Mesendoderm (in vitro differentiated cells): ENCODE measurements around the gene MILR1.

ENCODE experiments used
- DNase-seq: peaks from one replicate; pipeline ENCODE4 v3.0.0; 2013
- H2AK5ac ChIP-seq: 2 replicates; pipeline ENCODE4 v1.6.1; 2013; ENCODE audit warnings: low read length, inconsistent platforms
- H2BK120ac ChIP-seq: 2 replicates; pipeline ENCODE4 v1.6.1; 2013; ENCODE audit warnings: low read depth, mild to moderate bottlenecking, low read length, moderate library complexity, mixed read lengths
- H2BK15ac ChIP-seq: replicated peaks from 2 replicates; pipeline ENCODE4 v1.6.1; 2013; ENCODE audit warnings: low read depth, mild to moderate bottlenecking, moderate library complexity
- H2BK5ac ChIP-seq: 2 replicates; pipeline ENCODE4 v1.6.1; 2013; ENCODE audit warnings: low read length, inconsistent platforms
- H3K18ac ChIP-seq: 2 replicates; pipeline ENCODE4 v1.6.1; 2013; ENCODE audit warnings: mild to moderate bottlenecking, low read length, mixed read lengths
- H3K23ac ChIP-seq: one replicate; pipeline ENCODE4 v1.6.1; 2013; ENCODE audit warnings: low read length
- H3K27ac ChIP-seq: 2 replicates; pipeline ENCODE4 v1.5.1; 2013; ENCODE audit warnings: low read depth, mild to moderate bottlenecking, inconsistent platforms, low read length, moderate library complexity
- H3K27me3 ChIP-seq: 2 replicates; pipeline ENCODE4 v1.6.1; 2013; ENCODE audit warnings: low read length, control low read depth, mild to moderate bottlenecking, inconsistent platforms; ENCODE audit not compliant: insufficient read depth, poor library complexity
- H3K36me3 ChIP-seq: 2 replicates; pipeline ENCODE4 v1.6.1; 2013; ENCODE audit warnings: low read length, inconsistent platforms; ENCODE audit not compliant: control insufficient read depth, insufficient read depth
- H3K4ac ChIP-seq: one replicate; pipeline ENCODE4 v1.6.1; 2013; ENCODE audit warnings: low read depth, mild to moderate bottlenecking, low read length, moderate library complexity
- H3K4me1 ChIP-seq: 2 replicates; pipeline ENCODE4 v1.6.1; 2013; ENCODE audit warnings: low read depth, low read length, inconsistent platforms; ENCODE audit not compliant: control insufficient read depth
- H3K4me2 ChIP-seq: 2 replicates; pipeline ENCODE4 v1.6.1; 2013; ENCODE audit warnings: low read length
- H3K4me3 ChIP-seq: 2 replicates; pipeline ENCODE4 v1.5.1; 2013; ENCODE audit warnings: mild to moderate bottlenecking, low read length
- H3K56ac ChIP-seq: one replicate; pipeline ENCODE4 v1.6.1; 2013; ENCODE audit warnings: low read length
- H3K79me1 ChIP-seq: 2 replicates; pipeline ENCODE4 v1.6.1; 2013; ENCODE audit warnings: low read length, inconsistent platforms
- H3K79me2 ChIP-seq: 2 replicates; pipeline ENCODE4 v1.6.1; 2013; ENCODE audit warnings: mild to moderate bottlenecking, low read length; ENCODE audit not compliant: control insufficient read depth, insufficient read depth
- H3K9ac ChIP-seq: 2 replicates; pipeline ENCODE4 v1.6.1; 2013; ENCODE audit warnings: low read length, inconsistent platforms
- H4K5ac ChIP-seq: one replicate; pipeline ENCODE4 v1.6.1; 2013; ENCODE audit warnings: low read length
- H4K8ac ChIP-seq: one replicate; pipeline ENCODE4 v1.6.1; 2013; ENCODE audit warnings: low read depth, mild to moderate bottlenecking, control low read depth, low read length, moderate library complexity
- WGBS: extraction: QIAGEN DNeasy Blood & Tissue Kit; methylation state at CpG from one replicate; pipeline ENCODE4 v1.1.7; 2013; ENCODE audit warnings: low lambda C conversion rate, missing lambda C conversion rate; ENCODE audit not compliant: insufficient coverage; ENCODE audit errors: extremely low coverage; 5-methylcytosine and 5-hydroxymethylcytosine counted together

MILR1 gene

GRCh38 chr17:64506201-64506575, 57.3 kb downstream of the MILR1 start, which contains the start of gene DDX5:
Gene DDX5 (minus strand): TSS chr17:64506289. CDS start chr17:64506119, 170 bp downstream.
- Histone ChIP-seq H3K4me3 (peak within 1 kb of the TSS; percentile 100), H3K18ac (peak within 1 kb of the TSS; percentile 86), H3K4me1 (no peaks in the 10 kb centered on the region), H2BK5ac (peak within 1 kb of the TSS; percentile 94), H3K9ac (peak within 1 kb of the TSS; percentile 100), H3K36me3 (peaks cover 19% of the 10 kb centered on the region), H3K4ac (peak within 1 kb of the TSS; percentile 98), H2BK120ac (peak within 1 kb of the TSS; percentile 46), H4K8ac (peak within 1 kb of the TSS; percentile 92), H3K27me3 (no peaks in the 10 kb centered on the region), H4K5ac (peak within 1 kb of the TSS; percentile 13), H3K23ac (peak within 1 kb of the TSS; percentile 98), H3K79me2 (peaks cover 71% of the 10 kb centered on the region), H2BK15ac (no peak within 1 kb of the TSS), H2AK5ac (peak within 1 kb of the TSS; percentile 99), H3K27ac (peak within 1 kb of the TSS; percentile 92), H3K4me2 (peak within 1 kb of the TSS; percentile 93), H3K56ac (peak within 1 kb of the TSS; percentile 100), H3K79me1 (peaks cover 17% of the 10 kb centered on the region)
- WGBS = no CpG with 5 or more reads among the region's 31 CpGs
- DNase-seq = no peak

GRCh38 chr17:64506576-64507412, 57.9 kb downstream of the MILR1 start, which contains the start of gene CEP95:
Gene CEP95 (plus strand): TSS chr17:64506977. CDS start chr17:64507098, 121 bp downstream.
- Histone ChIP-seq H3K27ac (peak within 1 kb of the TSS; percentile 92), H3K9ac (peak within 1 kb of the TSS; percentile 100), H3K18ac (peak within 1 kb of the TSS; percentile 86), H3K4me1 (no peaks in the 10 kb centered on the region), H3K4me3 (peak within 1 kb of the TSS; percentile 100), H3K27me3 (no peaks in the 10 kb centered on the region), H3K23ac (peak within 1 kb of the TSS; percentile 98), H3K56ac (peak within 1 kb of the TSS; percentile 100), H2BK15ac (no peak within 1 kb of the TSS), H3K79me2 (peaks cover 67% of the 10 kb centered on the region), H2BK5ac (peak within 1 kb of the TSS; percentile 64), H3K36me3 (peaks cover 14% of the 10 kb centered on the region), H4K5ac (no peak within 1 kb of the TSS), H3K4ac (peak within 1 kb of the TSS; percentile 98), H2BK120ac (peak within 1 kb of the TSS; percentile 46), H4K8ac (no peak within 1 kb of the TSS), H3K79me1 (peaks cover 13% of the 10 kb centered on the region), H2AK5ac (peak within 1 kb of the TSS; percentile 75), H3K4me2 (peak within 1 kb of the TSS; percentile 77)
- WGBS = no CpG with 5 or more reads among the region's 77 CpGs
- peak; percentile 99 for DNase-seq

- peak overlapping the region; percentile 98 for H3K56ac ChIP-seq
- H3K23ac ChIP-seq = no peak overlapping the region
- H4K8ac ChIP-seq = no peak overlapping the region
- H3K4me3 ChIP-seq = peak overlapping the region; percentile 99
- H2BK15ac ChIP-seq = no peak overlapping the region
- peak overlapping the region; percentile 64 for H2BK5ac ChIP-seq
- no peak overlapping the region for H3K4ac ChIP-seq
- H2BK120ac ChIP-seq = no peak overlapping the region
- no peaks in the 10 kb centered on the region for H3K27me3 ChIP-seq
- no peak overlapping the region for H2AK5ac ChIP-seq
- peaks cover 10% of the 10 kb centered on the region for H3K79me1 ChIP-seq
- DNase-seq = peak; percentile 79
- H3K79me2 ChIP-seq = peaks cover 62% of the 10 kb centered on the region
- H4K5ac ChIP-seq = no peak overlapping the region
- peak overlapping the region; percentile 87 for H3K27ac ChIP-seq
- H3K36me3 ChIP-seq = peaks cover 10% of the 10 kb centered on the region
- H3K4me2 ChIP-seq = peak overlapping the region; percentile 77
- peak overlapping the region; percentile 31 for H3K18ac ChIP-seq
- H3K4me1 ChIP-seq = no peaks in the 10 kb centered on the region
- peak overlapping the region; percentile 100 for H3K9ac ChIP-seq
- WGBS = no CpG with 5 or more reads among the region's 13 CpGs
These were observed 58.5 kb downstream of the MILR1 start for GRCh38 chr17:64507413-64507782.

- H3K36me3 ChIP-seq = peaks cover 4% of the 10 kb centered on the region
- peaks cover 52% of the 10 kb centered on the region for H3K79me2 ChIP-seq
- H3K4me3 ChIP-seq = no peak overlapping the region
- H3K18ac ChIP-seq = no peak overlapping the region
- no peak overlapping the region for H4K5ac ChIP-seq
- no peak overlapping the region for H4K8ac ChIP-seq
- H2BK120ac ChIP-seq = no peak overlapping the region
- no peak for DNase-seq
- H3K4me2 ChIP-seq = no peak overlapping the region
- no peaks in the 10 kb centered on the region for H3K4me1 ChIP-seq
- no peak overlapping the region for H3K27ac ChIP-seq
- no peak overlapping the region for H3K23ac ChIP-seq
- H2AK5ac ChIP-seq = no peak overlapping the region
- no peak overlapping the region for H2BK15ac ChIP-seq
- peaks cover 6% of the 10 kb centered on the region for H3K79me1 ChIP-seq
- H2BK5ac ChIP-seq = no peak overlapping the region
- H3K4ac ChIP-seq = no peak overlapping the region
- H3K56ac ChIP-seq = no peak overlapping the region
- no peaks in the 10 kb centered on the region for H3K27me3 ChIP-seq
- no CpG with 5 or more reads among the region's 2 CpGs for WGBS
- H3K9ac ChIP-seq = no peak overlapping the region
These were observed 59.8 kb downstream of the MILR1 start for GRCh38 chr17:64508683-64509082.

GRCh38 chr17:64509179-64509578, 60.3 kb downstream of the MILR1 start:
- Histone ChIP-seq H3K79me1 (peaks cover 6% of the 10 kb centered on the region), H3K79me2 (peaks cover 47% of the 10 kb centered on the region), H3K4me2 (no peak overlapping the region), H2BK120ac (no peak overlapping the region), H4K8ac (no peak overlapping the region), H2AK5ac (no peak overlapping the region), H3K4me1 (no peaks in the 10 kb centered on the region), H3K36me3 (no peaks in the 10 kb centered on the region), H3K27ac (no peak overlapping the region), H3K18ac (no peak overlapping the region), H3K27me3 (no peaks in the 10 kb centered on the region), H3K23ac (no peak overlapping the region), H4K5ac (no peak overlapping the region), H2BK5ac (no peak overlapping the region), H2BK15ac (no peak overlapping the region), H3K4me3 (no peak overlapping the region), H3K9ac (no peak overlapping the region), H3K4ac (no peak overlapping the region), H3K56ac (no peak overlapping the region)
- WGBS = no CpG with 5 or more reads among the region's 6 CpGs
- no peak for DNase-seq
